Testis (tissue), 3 donors: ENCODE measurements around the gene EXOC3L4. TPM values are rescaled to one million over a fixed set of nuclear protein-coding genes. Genes with fewer than 3 reads are reported as not detected.
A peak's percentile ranks its signal among the peaks of the same experiment; 100 is the strongest.
"Not testable (repeated sequence)": the region's sequence is repeated elsewhere in the genome, so short reads cannot be mapped to it uniquely, and the experiment has no call there.

ENCODE experiments used
- DNase-seq: peaks from one replicate; pipeline ENCODE4 v3.0.0-alpha.2; 2019
- H3K27ac ChIP-seq, 2 donors: fragments of 200-600 bp; sonication (generic); one replicate each; pipeline ENCODE4 v1.5.1; 2019
- H3K27me3 ChIP-seq: fragments of 200-600 bp; sonication (generic); one replicate; pipeline ENCODE4 v1.5.1; 2019
- H3K36me3 ChIP-seq: fragments of 200-600 bp; sonication (generic); one replicate; pipeline ENCODE4 v1.5.1; 2017; ENCODE audit warnings: low read depth; ENCODE audit errors: missing control alignments
- H3K4me1 ChIP-seq: fragments of 200-600 bp; sonication (generic); one replicate; pipeline ENCODE4 v1.5.1; 2019
- H3K4me3 ChIP-seq, 2 donors: fragments of 200-600 bp; sonication (generic); one replicate each; pipeline ENCODE4 v1.5.1; 2017 to 2019
- H3K9me3 ChIP-seq: fragments of 200-600 bp; sonication (generic); one replicate; pipeline ENCODE4 v1.5.1; 2017
- POLR2A ChIP-seq: fragments of 450-650 bp; IDR thresholded peaks from one replicate; pipeline ENCODE4 v1.6.1; 2017; ENCODE audit warnings: antibody characterized with exemption, mild to moderate bottlenecking, moderate library complexity
- WGBS, 2 donors: methylation state at CpG; one replicate each; pipeline ENCODE4 v1.1.5; 2018; 5-methylcytosine and 5-hydroxymethylcytosine counted together
- intact Hi-C: fragments of 100-400 bp; cut with DNase I; formaldehyde crosslinking; loops from one replicate; pipeline ENCODE4 v1.15.1; 2023; ENCODE audit warnings: low total_unique reads
- polyA plus RNA-seq: library from polyadenylated mRNA; stranded (reverse); fragments of 350-450 nt; fragmentation: Illumina TruSeq; extraction: RNeasy Lipid Tissue Mini Kit (QIAGEN cat#74804); gene quantifications from one replicate; pipeline ENCODE4 v1.2.3, GENCODE V29; 2014; ENCODE audit warnings: low read depth, low replicate concordance; ENCODE audit not compliant: insufficient read depth
- total RNA-seq, 2 donors: library from RNA; depleted of rRNA; stranded (reverse); fragments of >200 nt; gene quantifications; one replicate each; pipeline ENCODE4 v1.2.3, GENCODE V29; 2016
- TF ChIP-seq, protein P1 (sequence below), 3 experiments: fragments of 450-650 bp in 2 of 3; fragments of 200-600 bp in 1 of 3; sonication (generic) in 1 of 3; IDR thresholded peaks; one replicate each; pipeline ENCODE4 v1.5.1; 2016 to 2019; ENCODE audit warnings: antibody characterized with exemption in 3 of 3, mild to moderate bottlenecking in 2 of 3, moderate library complexity in 1 of 3

The EXOC3L4 gene
- total and polyA plus RNA-seq, 3 donors from 2014 or later = 1.0 to 2.4 (median 2.4) TPM

GRCh38 chr14:103118663-103119404 lies 24.3 kb downstream of the EXOC3L4 start:
- Histone ChIP-seq H3K36me3 (no peaks in the 10 kb centered on the region), H3K27ac (peak overlapping the region in 1 of 2 donors; percentile 68), H3K27me3 (no peaks in the 10 kb centered on the region), H3K4me3 (no peak overlapping the region), H3K4me1 (peaks cover 31% of the 10 kb centered on the region), H3K9me3 (no peaks in the 10 kb centered on the region)
- TF ChIP-seq, protein P1, sequence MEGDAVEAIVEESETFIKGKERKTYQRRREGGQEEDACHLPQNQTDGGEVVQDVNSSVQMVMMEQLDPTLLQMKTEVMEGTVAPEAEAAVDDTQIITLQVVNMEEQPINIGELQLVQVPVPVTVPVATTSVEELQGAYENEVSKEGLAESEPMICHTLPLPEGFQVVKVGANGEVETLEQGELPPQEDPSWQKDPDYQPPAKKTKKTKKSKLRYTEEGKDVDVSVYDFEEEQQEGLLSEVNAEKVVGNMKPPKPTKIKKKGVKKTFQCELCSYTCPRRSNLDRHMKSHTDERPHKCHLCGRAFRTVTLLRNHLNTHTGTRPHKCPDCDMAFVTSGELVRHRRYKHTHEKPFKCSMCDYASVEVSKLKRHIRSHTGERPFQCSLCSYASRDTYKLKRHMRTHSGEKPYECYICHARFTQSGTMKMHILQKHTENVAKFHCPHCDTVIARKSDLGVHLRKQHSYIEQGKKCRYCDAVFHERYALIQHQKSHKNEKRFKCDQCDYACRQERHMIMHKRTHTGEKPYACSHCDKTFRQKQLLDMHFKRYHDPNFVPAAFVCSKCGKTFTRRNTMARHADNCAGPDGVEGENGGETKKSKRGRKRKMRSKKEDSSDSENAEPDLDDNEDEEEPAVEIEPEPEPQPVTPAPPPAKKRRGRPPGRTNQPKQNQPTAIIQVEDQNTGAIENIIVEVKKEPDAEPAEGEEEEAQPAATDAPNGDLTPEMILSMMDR (IDR thresholded peaks at IDR 0.05) = no peak
- no peak for TF ChIP-seq POLR2A
- intact Hi-C loops = no loop called here
- DNase-seq = peak; percentile 57
- 77 to 82% methylated on average over 8 to 9 of the region's 9 CpGs for WGBS, 2 donors

GRCh38 chr14:103119527-103119926 lies 25.0 kb downstream of the EXOC3L4 start:
- not testable (repeated sequence) for DNase-seq
- H3K4me1 ChIP-seq = peaks cover 36% of the 10 kb centered on the region
- 90 to 94% methylated on average over 8 of the region's 8 CpGs for WGBS, 2 donors

GRCh38 chr14:103121121-103121845 lies 26.8 kb downstream of the EXOC3L4 start:
- Histone ChIP-seq H3K27ac (peak overlapping the region; percentile 37 to 83), H3K36me3 (no peaks in the 10 kb centered on the region), H3K9me3 (no peaks in the 10 kb centered on the region), H3K27me3 (no peaks in the 10 kb centered on the region), H3K4me1 (peaks cover 33% of the 10 kb centered on the region), H3K4me3 (peak overlapping the region in 1 of 2 donors; percentile 64)
- intact Hi-C loops = loop anchor here (10.0 kb wide), 1 partner anchor 154 kb away; no protein-coding TSS in a partner anchor
- DNase-seq = no peak
- TF ChIP-seq POLR2A = no peak
- TF ChIP-seq, protein P1 (IDR thresholded peaks at IDR 0.05) = no peak
- WGBS, 2 donors = 51 to 54% methylated on average over 11 to 18 of the region's 18 CpGs

More at GRCh38 chr14:103119527-103119926, 25.0 kb downstream of the EXOC3L4 start:
- H3K36me3 ChIP-seq, H3K27me3 ChIP-seq, H3K9me3 ChIP-seq, H3K27ac ChIP-seq, H3K4me3 ChIP-seq, intact Hi-C loops: not testable (repeated sequence)

DNA sequence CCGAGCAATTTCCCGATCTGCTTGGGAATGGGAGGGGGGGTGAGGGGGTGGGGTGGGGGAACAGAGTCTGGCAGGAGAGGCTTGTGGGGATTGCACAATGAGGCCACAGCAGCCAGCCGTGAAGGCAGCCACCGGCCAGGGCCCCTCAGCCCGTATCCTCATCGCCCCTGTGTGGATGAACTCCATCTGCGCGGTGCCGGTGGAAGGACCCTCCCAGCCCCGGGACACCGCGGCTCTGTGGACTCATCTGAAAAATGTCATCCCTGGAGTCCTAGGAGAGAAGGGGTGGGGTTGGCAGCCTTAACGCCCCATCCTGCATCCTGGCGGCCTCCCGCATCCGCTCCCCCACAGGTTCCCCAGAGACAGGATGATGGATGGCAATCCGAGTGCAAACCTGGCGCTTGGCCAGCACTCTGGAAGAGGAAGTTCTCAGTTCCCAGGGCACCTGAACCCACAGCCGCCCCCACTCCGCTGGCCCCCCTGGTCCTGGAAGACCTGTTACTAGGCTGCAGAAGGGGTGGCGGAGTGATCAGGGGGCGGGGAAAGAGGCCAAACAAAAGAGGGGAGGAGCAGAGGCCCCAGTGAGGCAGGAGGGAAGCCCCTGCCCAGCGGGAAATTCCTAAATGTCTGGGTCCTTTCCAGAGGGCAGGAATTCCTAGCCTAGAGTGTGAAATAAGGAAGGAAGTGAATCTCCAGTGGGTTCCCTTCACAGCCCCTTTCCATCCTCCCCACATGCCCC lies 27.5 kb downstream of the EXOC3L4 start:
- no peaks in the 10 kb centered on the region for H3K9me3 ChIP-seq
- DNase-seq = peak; percentile 72
- H3K36me3 ChIP-seq = no peaks in the 10 kb centered on the region
- WGBS, 2 donors = 0 to 12% methylated on average over 5 to 21 of the region's 23 CpGs
- no peaks in the 10 kb centered on the region for H3K27me3 ChIP-seq
- H3K4me3 ChIP-seq = peak overlapping the region in 1 of 2 donors; percentile 64
- peaks cover 37% of the 10 kb centered on the region for H3K4me1 ChIP-seq
- intact Hi-C loops = loop anchor here (10.0 kb wide), 1 partner anchor 153 kb away; no protein-coding TSS in a partner anchor
- peak overlapping the region; percentile 37 to 83 for H3K27ac ChIP-seq
- TF ChIP-seq POLR2A = no peak
- TF ChIP-seq, protein P1 (IDR thresholded peaks at IDR 0.05) = no peak

GRCh38 chr14:103122585-103122946 lies 28.0 kb downstream of the EXOC3L4 start:
- intact Hi-C loops = loop anchor here (10.0 kb wide), 1 partner anchor 152 kb away; no protein-coding TSS in a partner anchor
- no peaks in the 10 kb centered on the region for H3K27me3 ChIP-seq
- H3K27ac ChIP-seq = peak overlapping the region; percentile 37 to 83
- DNase-seq = no peak
- H3K4me1 ChIP-seq = peaks cover 37% of the 10 kb centered on the region
- no peaks in the 10 kb centered on the region for H3K9me3 ChIP-seq
- 10 to 34% methylated on average over 6 to 15 of the region's 15 CpGs for WGBS, 2 donors
- H3K36me3 ChIP-seq = no peaks in the 10 kb centered on the region
- peak overlapping the region; percentile 58 to 64 for H3K4me3 ChIP-seq
- TF ChIP-seq POLR2A = no peak
- TF ChIP-seq, protein P1 (IDR thresholded peaks at IDR 0.05) = no peak
